ENCODE data around the gene KDM3B. TPM values are rescaled to one million over a fixed set of nuclear protein-coding genes. Genes with fewer than 3 reads are reported as not detected.

The KDM3B gene
- total and polyA plus RNA-seq, 12 donors = 11.9 to 57.3 (median 46.7) TPM

DNA sequence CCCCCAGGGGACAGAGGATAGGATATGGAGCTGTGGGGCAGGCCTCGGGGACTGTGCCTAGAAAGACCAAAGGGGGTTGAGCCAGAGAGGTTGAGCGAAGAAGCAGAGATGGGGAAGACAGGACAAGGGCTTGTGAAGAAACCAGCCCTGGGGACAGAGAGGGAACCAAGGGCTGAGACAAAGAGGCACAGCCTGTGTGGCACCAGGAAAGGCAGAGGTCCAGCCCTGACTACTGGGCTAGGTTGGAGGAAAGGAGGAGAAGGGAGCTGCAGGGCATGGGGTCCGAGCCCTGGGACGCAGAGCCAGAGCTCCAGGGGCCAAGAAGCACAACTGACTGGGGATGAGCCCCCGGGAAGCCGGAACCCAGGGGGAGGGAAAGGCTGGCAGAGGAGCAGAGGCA lies 95.6 kb downstream of the KDM3B start:
- H3K9me3 ChIP-seq = no peaks in the 10 kb centered on the region
- peaks cover 0 to 4% (median 0%) of the 10 kb centered on the region in 9 donors for H3K36me3 ChIP-seq
- peaks cover 0 to 12% (median 9%) of the 10 kb centered on the region in 9 donors for H3K4me1 ChIP-seq
- H3K27me3 ChIP-seq = no peaks in the 10 kb centered on the region
- no peak overlapping the region for H3K27ac ChIP-seq
- intact Hi-C loops (cut with DNase I) = no loop called here
- ATAC-seq (no peak), DNase-seq (no peak)
- 87 to 89% methylated on average over 6 of the region's 6 CpGs for WGBS, 2 donors
- H3K4me3 ChIP-seq = no peak overlapping the region
- TF ChIP-seq, protein P1, sequence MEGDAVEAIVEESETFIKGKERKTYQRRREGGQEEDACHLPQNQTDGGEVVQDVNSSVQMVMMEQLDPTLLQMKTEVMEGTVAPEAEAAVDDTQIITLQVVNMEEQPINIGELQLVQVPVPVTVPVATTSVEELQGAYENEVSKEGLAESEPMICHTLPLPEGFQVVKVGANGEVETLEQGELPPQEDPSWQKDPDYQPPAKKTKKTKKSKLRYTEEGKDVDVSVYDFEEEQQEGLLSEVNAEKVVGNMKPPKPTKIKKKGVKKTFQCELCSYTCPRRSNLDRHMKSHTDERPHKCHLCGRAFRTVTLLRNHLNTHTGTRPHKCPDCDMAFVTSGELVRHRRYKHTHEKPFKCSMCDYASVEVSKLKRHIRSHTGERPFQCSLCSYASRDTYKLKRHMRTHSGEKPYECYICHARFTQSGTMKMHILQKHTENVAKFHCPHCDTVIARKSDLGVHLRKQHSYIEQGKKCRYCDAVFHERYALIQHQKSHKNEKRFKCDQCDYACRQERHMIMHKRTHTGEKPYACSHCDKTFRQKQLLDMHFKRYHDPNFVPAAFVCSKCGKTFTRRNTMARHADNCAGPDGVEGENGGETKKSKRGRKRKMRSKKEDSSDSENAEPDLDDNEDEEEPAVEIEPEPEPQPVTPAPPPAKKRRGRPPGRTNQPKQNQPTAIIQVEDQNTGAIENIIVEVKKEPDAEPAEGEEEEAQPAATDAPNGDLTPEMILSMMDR (IDR thresholded peaks at IDR 0.05) = no peak

DNA sequence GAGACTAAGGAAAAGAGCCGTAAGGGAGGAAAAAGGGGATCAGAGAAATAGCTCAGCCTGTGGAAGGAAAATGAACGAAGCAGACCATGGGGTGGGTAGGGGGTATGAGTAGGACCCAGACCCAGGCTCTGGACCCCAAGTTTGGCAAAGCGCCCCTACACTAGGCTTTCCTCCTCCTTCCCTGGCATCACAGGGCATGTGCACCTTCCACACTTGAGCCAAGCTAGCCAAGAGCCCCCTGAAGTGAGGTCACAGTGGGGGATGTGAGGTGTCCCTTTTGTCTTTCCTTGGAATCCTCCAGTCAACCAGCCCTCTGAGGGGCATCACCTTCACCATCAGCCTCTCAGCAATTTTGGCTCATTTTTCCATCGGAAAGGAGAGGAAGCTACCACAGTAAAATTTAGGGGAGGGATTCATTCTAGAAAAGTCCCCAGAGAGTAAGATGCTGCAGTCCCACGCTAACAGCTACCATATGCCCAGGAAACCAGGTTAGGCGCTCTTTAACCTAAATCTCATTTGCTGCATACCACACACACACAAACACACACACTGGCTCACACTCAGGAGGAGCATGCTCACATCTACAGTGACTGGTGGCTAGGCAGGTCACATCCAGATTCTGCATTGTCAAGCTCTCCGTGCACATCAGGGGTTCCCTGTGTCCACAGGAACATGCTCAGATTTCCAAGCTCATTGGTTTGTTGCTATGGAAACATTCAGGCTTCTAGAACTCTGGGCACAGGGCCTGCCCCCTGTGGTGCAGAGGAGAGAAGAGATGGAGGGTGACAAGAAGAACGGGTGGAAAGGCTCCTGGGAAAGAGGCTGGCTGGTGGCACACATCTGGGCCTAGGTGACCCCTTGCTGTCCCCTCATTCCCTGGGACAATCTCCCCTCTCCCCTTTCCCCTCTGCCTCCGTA lies 96.3 kb downstream of the KDM3B start:
- Histone ChIP-seq H3K9me3 (no peaks in the 10 kb centered on the region), H3K36me3 (peaks cover 0 to 4% (median 0%) of the 10 kb centered on the region in 9 donors), H3K27me3 (no peaks in the 10 kb centered on the region), H3K4me3 (no peak overlapping the region), H3K4me1 (peaks cover 0 to 12% (median 9%) of the 10 kb centered on the region in 9 donors), H3K27ac (no peak overlapping the region)
- ATAC-seq (no peak), DNase-seq (no peak)
- intact Hi-C loops (cut with DNase I) = no loop called here
- 77 to 80% methylated on average over 9 of the region's 9 CpGs for WGBS, 2 donors
- TF ChIP-seq, protein P1 (IDR thresholded peaks at IDR 0.05) = no peak

GRCh38 chr5:138449501-138450239 lies 97.2 kb downstream of the KDM3B start:
- ATAC-seq (peak; percentile 86 to 96 (median 94)), DNase-seq (peak; percentile 90 to 91)
- Histone ChIP-seq H3K4me3 (peak overlapping the region in 2 of 10 donors; percentile 0 to 8), H3K9me3 (no peaks in the 10 kb centered on the region), H3K36me3 (peaks cover 0 to under 1% (median 0%) of the 10 kb centered on the region in 9 donors), H3K27me3 (no peaks in the 10 kb centered on the region), H3K4me1 (peaks cover 0 to 12% (median 9%) of the 10 kb centered on the region in 9 donors), H3K27ac (no peak overlapping the region)
- WGBS, 2 donors = 16% methylated on average over 22 of the region's 22 CpGs
- TF ChIP-seq, protein P1 (IDR thresholded peaks at IDR 0.05) = peak; percentile 94 to 99 (median 96)
- intact Hi-C loops (cut with DNase I) = loop anchor here in 8 of 10 donors (1.0 to 5.0 kb wide), 4 partner anchors 53 to 98 kb away; no protein-coding TSS in a partner anchor

DNA sequence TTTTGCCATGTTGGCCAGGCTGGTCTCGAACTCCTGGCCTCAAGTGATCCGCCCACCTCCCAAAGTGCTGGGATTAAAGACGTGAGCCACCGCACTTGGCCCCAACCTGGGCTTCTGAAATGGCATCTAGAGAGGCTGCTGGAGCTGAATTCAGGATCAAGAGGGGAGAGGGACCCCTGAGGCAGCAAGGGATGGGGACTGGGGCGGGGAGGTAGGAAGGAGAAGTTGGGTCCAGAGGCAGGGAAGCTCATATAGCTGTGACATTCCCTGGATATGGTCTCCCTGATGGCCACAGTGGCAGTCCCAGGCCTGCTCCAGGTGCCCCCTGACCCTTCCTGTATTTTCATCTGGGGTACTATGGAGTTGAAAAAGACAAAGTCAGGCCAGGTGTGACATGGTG lies 98.5 kb downstream of the KDM3B start:
- WGBS, 2 donors = 93% methylated on average over 5 of the region's 5 CpGs

More for the DNA sequence above, 98.5 kb downstream of the KDM3B start:
- peaks cover 0 to 12% (median 9%) of the 10 kb centered on the region in 9 donors for H3K4me1 ChIP-seq
- intact Hi-C loops (cut with DNase I) = loop anchor here in 8 of 10 donors (1.0 to 5.0 kb wide), 4 partner anchors 52 to 96 kb away; no protein-coding TSS in a partner anchor
- TF ChIP-seq, protein P1 (IDR thresholded peaks at IDR 0.05) = no peak
- no peaks in the 10 kb centered on the region for H3K36me3 ChIP-seq
- no peaks in the 10 kb centered on the region for H3K9me3 ChIP-seq
- DNase-seq = no peak
- H3K4me3 ChIP-seq = no peak overlapping the region
- H3K27ac ChIP-seq = no peak overlapping the region
- ATAC-seq = no peak
- H3K27me3 ChIP-seq = no peaks in the 10 kb centered on the region

Measured in heart right ventricle (tissue), 16 donors.